ENCODE data around the gene SCN5A.

The SCN5A gene

DNA sequence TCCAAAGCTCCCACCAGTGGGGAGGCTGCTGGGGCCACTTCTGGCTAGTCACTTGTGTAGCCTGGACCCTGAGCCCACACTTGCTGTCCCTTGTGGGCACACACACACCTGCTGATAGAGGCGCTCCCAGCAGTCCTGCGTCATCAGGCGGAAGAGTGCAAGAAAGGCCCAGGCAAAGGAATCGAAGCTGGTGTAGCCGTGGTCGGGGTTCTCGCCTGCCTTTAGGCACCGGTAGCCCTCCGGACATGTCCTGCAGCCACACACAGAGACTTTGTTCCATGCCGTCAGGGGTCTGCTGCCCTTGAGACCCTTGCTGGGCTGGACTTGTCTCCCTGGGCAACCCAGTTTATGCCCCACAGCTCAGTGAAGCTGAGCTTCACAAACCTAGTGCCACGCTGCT, 42.9 kb downstream of the SCN5A start:
- TF ChIP-seq, protein P1, sequence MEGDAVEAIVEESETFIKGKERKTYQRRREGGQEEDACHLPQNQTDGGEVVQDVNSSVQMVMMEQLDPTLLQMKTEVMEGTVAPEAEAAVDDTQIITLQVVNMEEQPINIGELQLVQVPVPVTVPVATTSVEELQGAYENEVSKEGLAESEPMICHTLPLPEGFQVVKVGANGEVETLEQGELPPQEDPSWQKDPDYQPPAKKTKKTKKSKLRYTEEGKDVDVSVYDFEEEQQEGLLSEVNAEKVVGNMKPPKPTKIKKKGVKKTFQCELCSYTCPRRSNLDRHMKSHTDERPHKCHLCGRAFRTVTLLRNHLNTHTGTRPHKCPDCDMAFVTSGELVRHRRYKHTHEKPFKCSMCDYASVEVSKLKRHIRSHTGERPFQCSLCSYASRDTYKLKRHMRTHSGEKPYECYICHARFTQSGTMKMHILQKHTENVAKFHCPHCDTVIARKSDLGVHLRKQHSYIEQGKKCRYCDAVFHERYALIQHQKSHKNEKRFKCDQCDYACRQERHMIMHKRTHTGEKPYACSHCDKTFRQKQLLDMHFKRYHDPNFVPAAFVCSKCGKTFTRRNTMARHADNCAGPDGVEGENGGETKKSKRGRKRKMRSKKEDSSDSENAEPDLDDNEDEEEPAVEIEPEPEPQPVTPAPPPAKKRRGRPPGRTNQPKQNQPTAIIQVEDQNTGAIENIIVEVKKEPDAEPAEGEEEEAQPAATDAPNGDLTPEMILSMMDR (IDR thresholded peaks at IDR 0.05; ENCODE audit: low read depth, low read length) = no peak
- no peak for TF ChIP-seq MYC (IDR thresholded peaks at IDR 0.05; ENCODE audit: low read depth, low read length)
- H3K4me3 ChIP-seq (ENCODE audit: low read depth, low read length) = no peak overlapping the region
- no peak for DNase-seq (ENCODE audit: low read depth)

DNA sequence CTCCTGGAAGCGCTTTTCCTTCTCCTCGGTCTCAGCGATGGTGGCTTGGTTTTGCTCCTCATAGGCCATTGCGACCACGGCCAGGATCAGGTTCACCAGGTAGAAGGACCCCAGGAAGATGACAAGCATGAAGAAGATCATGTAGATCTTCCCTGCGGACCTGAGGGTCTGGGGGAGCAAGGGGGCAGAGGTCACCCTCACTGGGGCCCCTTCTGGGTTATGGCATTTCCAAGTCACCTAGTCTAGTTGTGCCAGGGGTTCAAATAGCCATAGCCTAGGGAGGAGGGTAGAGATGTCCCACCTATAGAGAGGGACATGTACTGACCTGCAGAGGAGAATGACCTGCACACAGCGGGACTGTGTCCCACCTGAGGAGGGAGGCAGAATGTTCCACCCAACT, 43.5 kb downstream of the SCN5A start:
- H3K4me3 ChIP-seq (ENCODE audit: low read depth, low read length) = no peak overlapping the region
- DNase-seq (ENCODE audit: low read depth) = no peak
- TF ChIP-seq, protein P1 (IDR thresholded peaks at IDR 0.05; ENCODE audit: low read depth, low read length) = no peak
- TF ChIP-seq, protein P2, sequence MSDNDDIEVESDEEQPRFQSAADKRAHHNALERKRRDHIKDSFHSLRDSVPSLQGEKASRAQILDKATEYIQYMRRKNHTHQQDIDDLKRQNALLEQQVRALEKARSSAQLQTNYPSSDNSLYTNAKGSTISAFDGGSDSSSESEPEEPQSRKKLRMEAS (IDR thresholded peaks at IDR 0.05; ENCODE audit: low read depth, low read length) = no peak
- no peak for TF ChIP-seq MYC (IDR thresholded peaks at IDR 0.05; ENCODE audit: low read depth, low read length)
- TF ChIP-seq POLR2A (IDR thresholded peaks at IDR 0.05; ENCODE audit: extremely low read depth, insufficient read length) = no peak

DNA sequence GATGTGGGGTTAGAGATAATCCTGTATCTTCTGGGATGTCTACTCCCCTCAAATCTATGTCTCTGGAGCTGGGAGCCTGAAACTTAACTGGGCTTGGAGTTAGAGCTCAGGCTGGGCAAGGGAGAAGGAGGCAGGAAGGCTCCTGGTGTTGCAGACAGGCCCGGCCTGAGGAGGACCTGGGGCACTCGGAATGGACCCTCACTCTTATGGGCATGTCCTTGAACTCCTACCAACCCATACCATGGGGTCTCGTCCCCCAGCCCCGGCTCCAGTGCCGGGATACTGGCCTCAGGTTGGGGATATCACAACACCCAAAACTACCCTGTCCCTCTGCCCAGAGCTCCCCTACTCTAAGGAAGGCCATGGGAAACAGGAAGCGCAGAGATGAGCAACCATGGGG, 45.2 kb downstream of the SCN5A start:
- TF ChIP-seq, protein P2 (IDR thresholded peaks at IDR 0.05; ENCODE audit: low read depth, low read length) = no peak
- no peak for TF ChIP-seq POLR2A (IDR thresholded peaks at IDR 0.05; ENCODE audit: extremely low read depth, insufficient read length)
- TF ChIP-seq, protein P1 (IDR thresholded peaks at IDR 0.05; ENCODE audit: low read depth, low read length) = no peak
- TF ChIP-seq MYC (IDR thresholded peaks at IDR 0.05; ENCODE audit: low read depth, low read length) = no peak
- no peak overlapping the region for H3K4me3 ChIP-seq (ENCODE audit: low read depth, low read length)
- no peak for DNase-seq (ENCODE audit: low read depth)

DNA sequence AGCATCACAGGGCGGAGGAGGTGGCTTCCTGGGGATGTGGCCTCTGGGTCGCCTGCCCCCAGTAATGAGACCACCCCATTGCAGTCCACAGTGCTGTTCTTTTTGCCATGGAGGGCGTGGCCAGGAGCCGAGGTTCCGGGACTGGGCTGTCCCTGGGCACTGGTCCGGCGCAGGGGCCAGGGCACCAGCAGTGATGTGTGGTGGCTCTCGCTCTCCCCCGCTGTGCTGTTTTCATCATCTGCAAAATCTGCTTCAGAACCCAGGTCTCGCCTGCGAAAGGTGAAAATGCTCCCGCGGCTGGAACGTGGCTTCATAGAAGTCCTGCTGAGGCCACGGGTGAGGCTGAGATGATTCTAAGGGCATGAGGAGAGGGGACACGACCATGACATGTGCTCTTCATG, 45.8 kb downstream of the SCN5A start:
- H3K4me3 ChIP-seq (ENCODE audit: low read depth, low read length) = no peak overlapping the region
- no peak for DNase-seq (ENCODE audit: low read depth)
- no peak for TF ChIP-seq POLR2A (IDR thresholded peaks at IDR 0.05; ENCODE audit: extremely low read depth, insufficient read length)
- TF ChIP-seq MYC (IDR thresholded peaks at IDR 0.05; ENCODE audit: low read depth, low read length) = no peak
- TF ChIP-seq, protein P2 (IDR thresholded peaks at IDR 0.05; ENCODE audit: low read depth, low read length) = no peak
- TF ChIP-seq, protein P1 (IDR thresholded peaks at IDR 0.05; ENCODE audit: low read depth, low read length) = no peak

DNA sequence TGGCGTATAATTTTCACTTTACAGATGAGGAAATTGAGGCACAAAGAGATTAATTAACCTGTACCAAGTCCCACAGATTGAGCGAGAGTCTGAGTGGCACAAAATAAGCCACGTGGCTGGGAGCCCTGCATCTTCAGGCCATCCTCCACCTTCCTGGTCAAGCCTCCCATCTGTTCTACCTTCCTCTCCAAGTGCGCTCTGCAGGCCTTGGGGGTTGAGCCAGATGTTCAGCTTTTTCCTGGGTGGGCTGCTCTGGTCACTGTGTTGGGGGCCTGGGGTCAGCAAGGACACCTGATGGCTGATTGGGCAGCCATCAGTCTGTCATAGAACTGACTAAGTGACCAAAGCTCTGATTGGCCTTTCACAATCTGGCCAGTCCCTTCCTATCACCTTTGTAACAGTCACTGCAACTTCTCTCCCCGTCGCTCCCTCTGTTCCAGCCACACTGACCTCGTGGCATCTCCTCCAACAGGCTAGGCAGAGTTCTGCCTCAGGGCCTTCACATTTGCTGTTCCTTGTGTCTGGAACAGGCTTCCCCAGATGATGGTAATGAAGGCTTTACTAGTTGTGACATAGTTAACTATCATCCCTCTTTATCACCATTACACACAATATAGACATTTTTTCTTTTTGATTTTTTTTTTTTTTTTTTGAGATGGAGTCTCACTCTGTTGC, 46.8 kb downstream of the SCN5A start:
- no peak for DNase-seq (ENCODE audit: low read depth)
- H3K4me3 ChIP-seq (ENCODE audit: low read depth, low read length) = no peak overlapping the region
- TF ChIP-seq MYC (IDR thresholded peaks at IDR 0.05; ENCODE audit: low read depth, low read length) (no peak), POLR2A (IDR thresholded peaks at IDR 0.05; ENCODE audit: extremely low read depth, insufficient read length) (no peak)
- TF ChIP-seq, protein P1 (IDR thresholded peaks at IDR 0.05; ENCODE audit: low read depth, low read length) = no peak
- TF ChIP-seq, protein P2 (IDR thresholded peaks at IDR 0.05; ENCODE audit: low read depth, low read length) = no peak
